Astrocyte of the hippocampus (primary cell): ENCODE results near the gene AAMDC.
"Not testable (repeated sequence)": the region's sequence is repeated elsewhere in the genome, so short reads cannot be mapped to it uniquely, and the experiment has no call there.

Source experiments
- DNase-seq: peaks from one replicate; pipeline ENCODE4 v3.0.0; 2011; ENCODE audit warnings: low read depth, low spot score

The AAMDC gene

DNA sequence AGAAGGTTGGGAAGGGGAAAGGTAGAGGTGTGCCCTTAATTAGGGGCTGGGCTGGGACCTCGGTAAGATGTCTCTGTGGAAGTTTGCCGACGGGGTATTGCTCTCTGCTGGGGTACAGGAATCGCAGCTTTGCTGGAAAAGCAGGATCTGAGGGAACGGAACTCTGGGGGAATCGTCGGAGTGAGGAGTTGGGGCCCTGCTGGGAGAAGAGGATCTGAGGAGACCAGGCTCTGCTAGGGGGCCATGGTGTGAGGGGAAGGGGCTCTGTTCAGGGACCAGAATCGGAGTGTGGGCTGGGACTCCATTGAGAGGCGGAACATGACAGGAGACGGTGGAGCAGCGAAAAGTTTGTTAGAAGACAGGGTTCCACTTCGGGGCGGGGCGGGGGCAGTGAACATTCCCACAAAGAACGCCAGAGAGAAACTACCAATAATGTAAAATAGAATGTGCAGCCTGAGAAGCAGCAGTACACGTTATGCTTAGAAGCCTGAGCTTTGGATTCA is 456 bp downstream of the AAMDC start:
- peak; percentile 57 for DNase-seq

DNA sequence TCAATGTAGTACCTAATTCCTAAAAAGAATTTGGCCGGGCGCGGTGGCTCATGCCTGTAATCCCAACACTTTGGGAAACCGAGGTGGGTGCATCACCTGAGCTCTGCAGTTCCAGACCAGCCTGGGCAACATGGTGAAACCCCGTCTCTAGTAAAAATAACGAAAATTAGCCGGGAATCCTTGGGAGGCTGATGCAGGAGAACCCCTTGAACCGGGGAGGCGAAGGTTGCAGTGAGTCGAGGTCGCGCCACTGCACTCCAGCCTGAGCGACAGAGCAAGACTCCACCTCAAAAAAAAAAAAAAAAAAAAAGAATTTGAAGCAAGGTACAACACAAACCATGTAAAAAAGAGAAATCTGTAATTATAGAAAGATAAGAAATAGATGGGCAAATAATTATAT is 1.2 kb downstream of the AAMDC start:
- DNase-seq = not testable (repeated sequence)

DNA sequence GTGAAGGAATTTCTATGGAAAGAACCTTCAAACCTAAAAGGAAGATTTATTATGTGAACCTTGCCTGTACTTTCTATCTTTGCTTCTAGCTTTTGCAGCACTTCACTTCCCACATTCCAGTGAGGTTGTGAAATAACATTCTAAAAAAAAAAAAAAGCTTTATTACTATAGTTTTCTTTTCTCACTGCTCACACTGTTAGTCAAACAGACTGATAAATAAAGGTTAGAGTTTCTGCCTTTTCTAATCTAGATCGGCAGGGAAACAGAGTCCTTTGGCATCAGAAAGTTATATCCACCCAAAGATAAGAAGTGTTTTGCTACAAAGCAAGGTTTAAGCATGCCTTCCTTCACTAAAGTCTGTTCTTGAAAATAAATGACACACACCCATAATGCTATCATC is 2.8 kb downstream of the AAMDC start:
- peak; percentile 11 for DNase-seq

DNA sequence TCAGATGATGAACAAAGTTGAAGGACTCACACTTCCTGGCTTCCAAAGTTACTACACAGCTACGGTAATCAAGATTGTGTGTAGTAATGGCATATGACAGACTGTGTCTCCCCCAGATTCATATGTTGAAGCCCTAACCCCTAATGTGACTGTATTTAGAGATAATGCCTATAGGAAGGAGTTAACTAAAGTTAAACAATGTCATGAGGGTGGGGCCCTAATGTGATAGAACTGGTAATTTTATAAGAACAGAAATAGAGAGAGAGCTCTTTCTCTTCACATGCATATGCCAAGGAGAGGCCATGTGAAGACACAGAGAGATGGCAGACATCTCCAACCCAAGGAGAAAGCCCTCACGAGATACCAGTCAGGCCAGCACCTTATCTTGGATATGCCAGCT is 8.0 kb downstream of the AAMDC start:
- DNase-seq = no peak

DNA sequence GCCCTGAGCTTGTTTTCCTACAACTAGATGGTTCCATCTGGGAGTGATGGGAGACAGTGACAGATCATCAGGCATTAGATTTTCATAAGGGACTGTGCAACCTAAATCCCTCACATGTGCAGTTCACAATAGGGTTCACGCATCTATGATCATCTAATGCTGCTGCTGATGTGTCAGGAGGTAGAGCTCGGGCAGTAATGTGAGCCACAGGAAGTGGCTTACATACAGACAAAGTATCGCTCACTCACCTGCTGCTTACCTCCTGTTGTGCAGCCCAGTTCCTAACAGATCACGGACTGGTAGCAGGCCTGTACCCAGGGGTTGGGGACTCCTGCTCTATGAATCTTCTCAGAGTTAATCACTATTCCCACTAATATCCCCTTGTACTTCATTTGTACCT is 12.4 kb downstream of the AAMDC start:
- no peak for DNase-seq

DNA sequence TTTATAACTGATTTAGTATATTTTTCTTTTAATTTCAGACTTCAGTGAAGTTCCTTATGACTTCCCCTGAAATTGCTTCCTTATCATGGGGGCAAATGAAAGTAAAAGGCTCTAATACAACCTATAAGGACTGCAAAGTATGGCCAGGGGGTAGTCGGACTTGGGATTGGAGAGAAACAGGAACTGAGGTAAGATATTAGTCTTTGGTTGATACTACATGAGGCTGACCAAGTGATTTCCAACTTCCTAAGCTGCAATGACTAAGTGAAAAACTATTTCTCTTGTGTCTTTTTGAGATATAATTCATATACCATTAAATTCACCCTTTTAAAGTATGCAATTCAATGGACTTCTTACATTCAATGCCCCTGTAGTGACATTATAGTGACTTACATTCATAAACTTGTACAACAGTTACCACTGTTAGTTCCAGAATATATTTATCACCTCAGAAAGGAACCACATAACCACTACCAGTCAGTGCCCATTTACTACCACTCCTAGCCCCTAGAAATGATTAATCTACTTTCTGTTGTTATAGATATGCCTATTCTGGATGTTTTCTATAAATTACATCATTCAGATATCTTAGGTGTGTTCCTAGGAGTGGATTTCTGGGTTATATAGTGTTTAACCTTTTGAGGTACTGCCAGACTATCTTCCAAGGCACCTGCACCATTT is 21.6 kb downstream of the AAMDC start:
- DNase-seq = no peak

DNA sequence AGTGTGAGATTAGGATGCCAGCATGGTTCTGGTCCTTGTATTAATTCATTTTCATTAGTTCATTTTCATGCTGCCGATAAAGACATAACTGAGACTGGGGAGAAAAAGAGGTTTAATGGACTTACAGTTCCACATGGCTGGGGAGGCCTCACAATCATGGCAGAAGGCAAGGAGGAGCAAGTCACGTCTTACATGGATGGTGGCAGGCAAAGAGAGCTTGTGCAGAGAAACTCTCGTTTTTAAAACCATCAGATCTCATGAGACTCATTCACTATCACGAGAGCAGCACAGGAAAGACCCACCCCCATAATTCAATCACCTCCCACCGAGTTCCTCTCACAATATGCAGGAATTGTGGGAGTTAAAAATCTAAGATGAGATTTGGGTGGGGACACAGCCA is 22.8 kb downstream of the AAMDC start:
- not testable (repeated sequence) for DNase-seq

DNA sequence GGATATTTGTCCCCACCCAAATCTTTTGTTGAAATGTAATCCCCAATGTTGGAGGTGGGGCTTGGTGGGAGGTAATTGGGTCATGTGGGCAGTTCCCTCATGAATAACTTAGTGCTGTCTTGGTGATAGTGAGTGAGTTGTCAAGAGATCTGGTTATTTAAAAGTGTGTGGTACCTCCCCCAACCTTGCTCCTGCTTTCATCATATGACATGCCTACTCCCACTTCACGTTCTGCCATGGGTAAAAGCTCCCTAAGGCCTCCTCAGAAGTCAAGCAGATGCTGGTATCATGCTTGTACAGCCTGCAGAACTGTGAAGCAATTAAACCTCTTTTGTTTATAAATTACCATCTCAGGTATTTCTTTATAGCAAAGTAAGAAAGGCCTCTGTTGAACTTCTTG is 30.6 kb downstream of the AAMDC start:
- no peak for DNase-seq

DNA sequence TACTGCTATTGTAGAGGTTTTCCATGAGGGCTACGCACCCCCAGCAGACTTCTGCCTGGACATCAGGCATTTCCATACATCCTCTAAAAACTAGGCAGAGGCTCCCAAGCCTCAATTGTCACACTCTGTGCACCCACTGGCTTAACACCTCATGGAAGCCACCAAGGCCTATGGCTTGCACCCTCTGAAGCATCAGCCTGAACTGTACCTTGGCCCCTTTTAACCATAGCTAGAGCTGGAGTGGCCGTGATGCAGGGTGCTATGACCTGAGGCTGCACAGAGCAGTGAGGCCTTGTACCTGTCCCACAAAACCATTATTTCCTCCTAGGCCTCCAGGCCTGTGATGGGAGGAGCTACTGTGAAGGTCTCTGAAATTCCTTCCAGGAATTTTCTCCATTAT is 33.9 kb downstream of the AAMDC start:
- no peak for DNase-seq

DNA sequence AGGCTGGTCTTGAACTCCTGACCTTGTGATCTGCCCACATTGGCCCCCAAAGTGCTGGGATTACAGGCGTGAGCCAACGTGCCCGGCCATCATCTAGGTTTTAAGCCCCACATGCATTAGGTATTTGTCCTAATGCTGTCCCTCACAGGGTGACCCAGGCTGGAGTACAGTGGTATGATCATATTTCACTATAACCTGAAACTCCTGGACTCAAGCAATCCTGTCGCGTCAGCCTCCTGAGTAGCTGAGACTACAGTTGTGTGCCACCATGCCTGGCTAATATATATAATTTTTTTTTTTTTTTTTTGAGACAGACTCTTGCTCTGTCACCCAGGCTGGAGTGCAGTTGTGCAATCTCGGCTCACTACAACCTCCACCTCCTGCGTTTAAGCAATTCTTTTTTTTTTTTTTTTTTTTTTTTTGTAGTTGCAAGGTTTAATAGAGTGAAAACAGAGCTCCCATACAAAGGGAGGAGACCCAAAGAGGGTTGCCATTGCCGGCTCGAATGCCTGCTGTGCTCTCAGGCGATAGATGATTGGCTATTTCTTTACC is 37.0 kb downstream of the AAMDC start:
- DNase-seq = not testable (repeated sequence)

DNA sequence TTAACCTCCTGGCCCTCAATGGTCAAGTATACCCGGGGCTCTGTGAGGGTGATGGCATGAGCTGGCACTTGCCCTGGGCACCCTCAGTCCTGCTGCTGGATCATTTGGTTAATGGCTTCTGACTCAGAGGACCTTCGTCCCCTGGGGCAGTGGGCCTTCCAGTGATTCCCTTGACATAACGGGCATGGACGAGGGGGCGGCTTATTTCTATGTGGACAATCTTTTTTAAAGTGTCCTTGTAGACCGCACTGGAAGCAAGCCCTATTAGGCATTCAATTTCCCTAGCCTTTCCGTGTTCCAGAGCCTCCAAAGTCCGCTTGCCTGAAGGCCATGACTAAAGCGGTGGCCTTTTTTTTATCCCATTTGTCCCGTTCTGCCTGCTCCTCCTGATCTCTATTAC is 40.5 kb downstream of the AAMDC start:
- not testable (repeated sequence) for DNase-seq

DNA sequence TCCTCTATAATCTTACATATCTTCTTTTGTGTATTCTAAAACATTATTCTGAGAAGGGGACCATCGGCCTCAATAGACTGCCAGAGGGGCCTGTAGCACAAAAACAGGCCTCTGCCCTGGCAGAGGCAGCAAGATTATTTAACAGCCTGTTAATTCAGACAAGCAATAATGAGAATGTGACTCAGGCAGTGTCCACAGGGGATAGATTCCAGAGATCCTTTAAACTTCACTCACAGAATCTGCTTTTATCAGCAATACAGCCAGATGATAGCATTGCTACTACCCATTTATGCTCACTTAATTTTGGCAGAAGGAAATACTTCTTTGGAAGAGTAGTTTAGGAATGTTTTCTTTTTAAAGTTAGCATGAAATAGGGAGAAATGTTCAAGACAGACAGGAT is 44.9 kb downstream of the AAMDC start:
- peak; percentile 49 for DNase-seq

DNA sequence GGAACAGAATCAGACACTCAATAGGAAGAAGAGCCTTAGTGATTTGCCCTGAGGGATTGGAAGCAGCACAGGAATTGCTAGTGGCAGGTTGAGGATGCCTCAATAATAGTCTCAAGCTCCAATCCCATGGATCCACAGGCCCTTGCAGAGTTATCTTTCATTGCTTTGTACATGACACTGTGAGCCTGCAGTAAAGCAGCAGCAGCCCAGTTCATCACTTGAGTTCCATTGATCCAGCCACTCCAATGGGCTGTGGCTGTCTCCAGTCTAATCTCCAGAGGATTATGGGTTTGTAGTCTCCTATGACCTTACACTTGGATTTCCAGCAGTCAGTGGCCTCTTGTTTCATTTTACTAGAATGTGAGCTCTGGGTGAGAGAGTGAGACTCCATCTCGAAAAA is 45.4 kb downstream of the AAMDC start:
- DNase-seq = no peak

DNA sequence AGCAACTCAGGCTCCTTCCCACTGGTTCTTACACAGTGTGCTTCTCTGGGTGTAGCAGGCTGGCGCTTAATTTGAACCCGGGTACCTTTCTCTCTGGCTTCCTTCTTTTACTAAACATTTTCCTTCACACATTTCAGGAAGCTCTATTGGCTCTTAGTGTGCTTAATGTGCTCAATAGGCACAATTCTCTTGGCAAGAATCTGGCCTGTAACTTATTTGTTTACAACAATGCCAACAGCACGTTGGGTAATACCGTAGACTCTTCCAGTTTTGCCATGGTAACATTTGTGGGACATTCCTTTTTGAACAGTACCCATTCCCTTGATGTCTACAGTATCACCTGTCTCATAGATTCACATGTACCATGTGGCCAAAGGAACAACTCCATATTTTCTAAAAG is 47.8 kb downstream of the AAMDC start:
- DNase-seq = no peak

DNA sequence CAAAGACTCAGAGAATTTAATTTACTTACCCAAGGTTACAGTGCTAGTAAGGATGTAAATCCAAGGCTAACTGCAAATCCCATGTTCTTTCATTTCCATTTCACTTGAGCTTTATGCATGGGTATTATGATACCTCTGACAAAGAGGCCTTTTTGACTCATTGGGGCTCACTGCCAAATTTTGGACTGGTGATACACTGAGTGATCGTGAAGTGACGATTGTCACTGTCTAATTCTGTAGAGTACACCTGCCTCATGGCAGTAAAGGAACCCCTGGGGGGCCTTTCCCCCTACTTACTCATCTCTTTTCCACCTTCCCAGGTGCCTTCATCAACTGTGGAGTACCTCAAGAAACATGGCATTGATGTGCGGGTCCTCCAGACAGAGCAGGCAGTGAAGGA is 50.9 kb downstream of the AAMDC start:
- DNase-seq = no peak

DNA sequence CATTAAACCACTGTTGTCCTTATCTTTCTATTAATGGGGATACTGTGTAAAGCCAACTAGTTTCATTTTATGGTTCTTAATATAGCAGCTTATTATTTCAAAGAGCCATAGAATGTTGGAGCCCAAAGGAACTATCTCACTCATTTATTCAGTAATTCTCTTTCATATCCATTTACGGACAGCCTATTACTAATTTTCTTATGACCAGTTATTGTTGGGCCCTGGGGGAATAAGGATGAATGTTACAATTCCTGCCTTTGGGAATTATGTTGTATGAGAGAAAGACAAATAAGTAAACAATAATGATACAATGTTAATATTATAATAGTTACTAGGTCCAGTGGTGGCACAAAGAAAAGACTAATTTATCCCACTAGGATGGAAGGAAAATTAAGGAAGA is 52.4 kb downstream of the AAMDC start:
- no peak for DNase-seq

DNA sequence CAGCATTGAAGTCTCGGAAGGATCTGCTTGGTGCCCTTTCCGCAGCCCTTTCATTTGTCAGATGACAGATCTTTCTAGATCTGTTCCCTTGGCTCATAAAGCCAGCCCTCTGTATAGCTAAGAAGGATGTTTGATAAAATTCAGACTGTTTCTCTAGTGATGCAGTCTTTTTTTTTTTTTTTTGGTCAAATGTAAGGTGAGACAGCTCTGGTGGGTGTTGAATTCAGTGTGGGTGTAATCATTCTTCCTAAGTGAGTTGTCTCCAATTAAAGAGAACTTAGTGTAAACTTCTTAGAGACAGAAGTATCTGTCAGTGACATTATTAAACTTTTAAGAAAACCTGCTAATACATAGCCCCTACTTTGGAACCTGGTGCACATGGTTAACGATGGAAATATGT is 53.3 kb downstream of the AAMDC start:
- DNase-seq = no peak

DNA sequence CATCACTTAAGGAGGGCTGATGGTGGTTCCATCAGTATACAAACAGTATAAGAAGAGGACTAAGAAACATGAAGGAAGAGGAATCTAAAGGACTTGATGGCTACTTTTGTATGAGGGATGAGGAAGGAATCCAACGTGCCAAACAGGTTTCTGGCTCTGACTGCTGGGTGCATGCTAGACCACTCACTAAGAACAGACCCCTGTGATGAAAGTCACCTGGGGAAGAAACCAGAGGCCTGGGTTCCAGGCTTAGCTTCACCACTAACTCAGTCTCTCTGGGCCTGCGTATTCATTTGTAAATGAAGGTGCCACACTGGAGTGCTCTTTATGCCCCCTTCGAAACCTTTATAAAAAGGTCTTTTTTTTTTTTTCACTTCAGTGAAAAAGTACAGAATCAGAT is 55.1 kb downstream of the AAMDC start:
- DNase-seq = no peak

DNA sequence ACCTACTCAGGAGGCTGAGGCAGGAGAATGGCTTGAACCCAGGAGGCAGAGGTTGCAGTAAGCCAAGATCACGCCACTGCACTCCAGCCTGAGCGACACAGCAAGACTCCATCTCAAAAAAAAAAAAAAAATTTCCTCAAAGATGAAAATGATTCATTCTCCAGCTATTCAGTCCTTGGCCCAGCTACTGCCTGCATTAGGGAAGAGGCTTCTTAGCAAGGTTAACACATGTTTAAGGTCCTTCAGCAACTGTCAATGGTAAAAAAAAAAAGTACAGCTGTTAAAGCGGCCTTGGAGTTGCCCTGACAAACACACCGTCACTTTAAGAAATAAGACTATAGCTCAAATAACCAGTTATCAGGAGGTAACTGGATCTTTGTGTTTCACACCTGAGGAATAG is 57.3 kb downstream of the AAMDC start:
- peak; percentile 65 for DNase-seq

DNA sequence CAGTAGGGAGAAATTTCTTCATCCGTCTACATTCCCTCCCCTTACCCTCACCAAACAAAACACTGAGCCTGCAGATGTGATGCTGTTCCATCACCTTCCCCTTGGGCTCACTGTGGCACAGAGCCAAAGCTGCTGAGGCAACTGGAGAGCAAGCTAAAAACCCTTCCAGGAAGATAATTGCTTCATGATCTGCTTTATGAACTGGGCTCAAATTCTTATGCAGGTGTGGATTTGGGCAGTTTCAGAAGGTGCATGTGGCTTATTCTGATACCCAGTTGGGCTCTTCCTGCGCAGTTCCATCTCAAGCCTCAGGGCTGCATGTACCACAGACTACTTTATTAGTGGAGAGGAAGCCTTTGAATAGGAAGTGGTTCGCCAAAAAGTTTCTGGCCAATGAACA is 58.3 kb downstream of the AAMDC start:
- no peak for DNase-seq

DNA sequence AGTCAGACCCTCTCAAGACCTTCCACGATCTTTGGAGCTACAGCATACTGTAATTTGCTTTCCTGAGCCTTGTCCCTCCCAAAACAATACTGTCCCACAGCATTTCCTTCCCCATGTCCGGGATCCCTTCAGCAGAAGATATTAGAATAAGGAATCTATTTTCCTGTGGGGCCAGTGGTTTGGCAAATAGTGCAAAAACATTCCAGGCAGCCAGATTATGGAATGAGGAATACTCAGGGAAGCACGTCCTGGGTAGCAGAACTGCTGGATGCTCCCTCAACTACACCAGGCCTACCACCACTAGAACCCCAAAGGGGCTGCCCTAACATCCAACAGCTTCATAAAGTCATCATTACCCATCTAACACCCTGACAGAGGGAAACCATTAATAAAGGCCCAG is 61.5 kb downstream of the AAMDC start:
- peak; percentile 59 for DNase-seq

DNA sequence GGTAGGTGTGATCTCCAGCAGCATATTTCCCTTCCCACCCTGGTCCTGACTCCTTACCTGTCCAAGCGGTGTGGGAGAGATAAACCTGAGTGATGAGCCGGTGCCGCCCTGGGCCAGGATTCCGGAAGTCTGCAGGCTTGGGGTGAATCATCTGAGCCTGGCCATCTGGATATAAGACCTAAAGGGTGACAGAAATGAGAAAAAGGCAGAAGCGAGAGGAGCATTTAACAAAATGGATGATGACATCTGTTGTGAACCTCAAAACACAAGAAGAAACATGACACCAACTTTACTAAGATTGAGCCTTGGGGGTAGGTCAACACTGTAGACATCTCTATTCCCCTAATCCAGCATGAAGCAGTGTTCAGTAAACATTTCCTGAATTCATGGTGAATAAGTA is 62.8 kb downstream of the AAMDC start:
- DNase-seq = no peak

DNA sequence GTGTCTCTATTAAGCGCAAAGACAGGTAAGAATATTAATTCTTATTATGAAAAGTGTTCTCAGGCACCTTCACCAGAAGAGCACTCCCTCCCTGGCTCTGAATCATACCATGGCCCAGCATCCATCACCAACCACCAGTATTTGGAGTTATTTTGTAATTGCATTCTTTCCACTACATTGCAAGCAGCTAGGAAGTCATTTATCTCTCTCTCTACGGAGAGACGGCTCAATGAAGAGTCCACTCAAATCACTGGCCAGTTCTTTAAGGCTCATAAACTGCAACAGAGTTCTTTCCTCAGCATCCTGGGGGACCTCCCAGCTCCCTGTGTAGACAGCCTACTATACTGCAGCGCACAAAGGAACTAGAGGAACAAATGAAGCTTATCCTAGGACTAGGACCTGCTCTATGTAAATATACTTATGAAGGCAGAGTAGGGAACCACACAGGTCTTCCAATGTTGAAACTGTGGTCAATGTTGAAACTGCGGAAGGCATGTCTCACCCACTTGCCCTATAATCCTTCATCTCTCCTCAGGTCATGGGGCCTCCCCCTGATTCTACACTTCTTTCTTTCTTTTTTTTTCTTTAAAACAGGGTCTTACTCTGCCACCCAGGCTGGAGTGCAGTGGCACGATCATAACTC is 63.4 kb downstream of the AAMDC start:
- DNase-seq = peak; percentile 68
